K562 (cell line): ENCODE measurements around the gene SYK. TPM values are rescaled to one million over a fixed set of nuclear protein-coding genes. Genes with fewer than 3 reads are reported as not detected.
A peak's percentile ranks its signal among the peaks of the same experiment; 100 is the strongest.

Experiments used
- ATAC-seq: fragments of 200-7000 bp; cut with Tn5 transposase; 3 replicates; pipeline ENCODE4 v1.9.1; 2020; ENCODE audit warnings: moderate library complexity
- BruUV-seq: library from RNA; stranded (reverse); fragments of 400-500 nt; replicated peaks from 2 replicates; lab custom pipeline; 2021; lab: Mats Ljungman, UMichigan
- CTCF ChIA-PET: fragments of 300-600 bp; formaldehyde crosslinking; extraction: SDS; loops from one replicate; lab custom pipeline; 2021; ENCODE audit warnings: low intra/inter-chr PET ratio; lab: Yijun Ruan, JAX
- POLR2A ChIA-PET: fragments of 300-600, 350-650 bp; sonication (Branson Sonifier 250); formaldehyde crosslinking; extraction: SDS; loops from one replicate; lab custom pipeline; 2021; ENCODE audit warnings: antibody characterized with exemption, inconsistent platforms; lab: Yijun Ruan, JAX
- DNase-seq, 4 experiments: peaks; one replicate each; pipeline versions ENCODE4 v3.0.0 to v3.0.0-alpha.2; 2011 to 2018; ENCODE audit warnings: low spot score in 3 of 4, mixed read lengths in 3 of 4; ENCODE audit errors: extremely low read depth in 1 of 4
- FAIRE-seq: peaks from 2 replicates; lab custom pipeline; 2011; peaks lifted over from hg19 to GRCh38; lab: Jason Lieb, UNC
- H2AFZ ChIP-seq: 2 replicates; pipeline ENCODE4 v1.6.0; 2011; ENCODE audit warnings: low read depth, low read length, control low read depth, inconsistent platforms
- H3K27ac ChIP-seq: fragments of 200-600 bp; 3 replicates; pipeline ENCODE4 v1.8.0; 2011; ENCODE audit warnings: low read depth, mild to moderate bottlenecking, control low read depth, inconsistent platforms, low read length, moderate library complexity, mixed read lengths; ENCODE audit errors: extremely low read depth
- H3K27me3 ChIP-seq, 2 experiments: fragments of 300-600 bp in 1 of 2; 2 replicates in 1 of 2; 3 replicates in 1 of 2; pipeline versions ENCODE4 v1.6.0 to v1.8.0; 2011; ENCODE audit warnings: inconsistent platforms in 2 of 2, low read length in 2 of 2, mild to moderate bottlenecking in 1 of 2, mixed read lengths in 1 of 2, moderate library complexity in 1 of 2; ENCODE audit not compliant: control insufficient read depth in 2 of 2, insufficient read depth in 2 of 2
- H3K36me3 ChIP-seq: fragments of 300-600 bp; 3 replicates; pipeline ENCODE4 v1.8.0; 2011; ENCODE audit warnings: mild to moderate bottlenecking, low read length, inconsistent platforms; ENCODE audit not compliant: control insufficient read depth, insufficient read depth
- H3K4me1 ChIP-seq, 2 experiments: fragments of 200-600 bp in 1 of 2; replicated peaks in 1 of 2; 2 replicates in 1 of 2; 3 replicates in 1 of 2; pipeline versions ENCODE4 v1.5.1 to v1.8.0; 2011; ENCODE audit warnings: inconsistent platforms in 2 of 2, low read length in 2 of 2, mild to moderate bottlenecking in 1 of 2, mixed read lengths in 1 of 2, moderate library complexity in 1 of 2; ENCODE audit not compliant: control insufficient read depth in 2 of 2, insufficient read depth in 2 of 2
- H3K4me2 ChIP-seq: 2 replicates; pipeline ENCODE4 v1.6.1; 2011; ENCODE audit warnings: low read length, control low read depth, inconsistent platforms, mixed read lengths; ENCODE audit not compliant: insufficient read depth
- H3K4me3 ChIP-seq: fragments of 200-600 bp; sonication (generic), shearing (Covaris generic); 2 replicates; pipeline ENCODE4 v1.5.1; 2016; ENCODE audit warnings: control low read depth, inconsistent platforms
- H3K79me2 ChIP-seq: fragments of 200-600 bp; 3 replicates; pipeline ENCODE4 v1.8.0; 2011; ENCODE audit warnings: low read length, inconsistent platforms; ENCODE audit not compliant: control insufficient read depth, insufficient read depth
- H3K9ac ChIP-seq, 2 experiments: 2 replicates each; pipeline versions ENCODE4 v1.6.0 to v1.6.1; 2011; ENCODE audit warnings: low read depth in 2 of 2, low read length in 2 of 2, control low read depth in 1 of 2, inconsistent platforms in 1 of 2, mild to moderate bottlenecking in 1 of 2, mixed read lengths in 1 of 2; ENCODE audit not compliant: insufficient read depth in 1 of 2
- H3K9me1 ChIP-seq: one replicate; pipeline ENCODE4 v1.6.0; 2011; ENCODE audit warnings: inconsistent platforms, mild to moderate bottlenecking, low read length, moderate library complexity; ENCODE audit not compliant: control insufficient read depth, insufficient read depth
- H3K9me3 ChIP-seq: replicated peaks from 2 replicates; pipeline ENCODE4 v1.5.1; 2011; ENCODE audit warnings: low read depth, low read length, inconsistent platforms; ENCODE audit not compliant: control insufficient read depth, insufficient read depth
- H4K20me1 ChIP-seq: replicated peaks from 2 replicates; pipeline ENCODE4 v1.6.1; 2011; ENCODE audit warnings: low read length, inconsistent platforms, mixed read lengths; ENCODE audit not compliant: control insufficient read depth, insufficient read depth
- L3MBTL2 ChIP-seq: fragments of 450-650 bp; IDR thresholded peaks from 2 replicates; pipeline ENCODE4 v1.6.1; 2016; ENCODE audit warnings: mild to moderate bottlenecking, moderate library complexity
- MLLT1 ChIP-seq, 2 experiments: fragments of 450-650 bp; IDR thresholded peaks; 2 replicates each; pipeline ENCODE4 v1.6.1; 2016
- MYNN ChIP-seq, 2 experiments: sonication (generic); formaldehyde crosslinking in 1 of 2; IDR thresholded peaks; 2 replicates each; pipeline versions ENCODE4 v1.5.0 to v1.6.1; 2016 to 2020; ENCODE audit warnings: antibody characterized with exemption in 1 of 2, missing genetic modification reagents in 1 of 2
- POLR2H ChIP-seq: IDR thresholded peaks from 2 replicates; pipeline ENCODE4 v1.6.1; 2016; ENCODE audit warnings: missing genetic modification characterization, low read depth, mild to moderate bottlenecking, control low read depth, missing compliant biosample characterization, moderate library complexity
- ZBED1 ChIP-seq: IDR thresholded peaks from 2 replicates; pipeline ENCODE4 v1.6.1; 2014
- ZNF584 ChIP-seq: fragments of 200-800 bp; sonication (Bioruptor generic); IDR thresholded peaks from 2 replicates; pipeline ENCODE4 v1.6.1; 2016; ENCODE audit warnings: low read depth, mild to moderate bottlenecking, missing genetic modification characterization, missing compliant biosample characterization
- WGBS: fragments of 100-300 bp; shearing (Covaris generic); methylation state at CpG from one replicate; pipeline ENCODE4 v1.1.6; 2016; ENCODE audit warnings: low coverage, mixed read lengths; ENCODE audit not compliant: insufficient coverage; ENCODE audit errors: missing lambda C conversion rate; 5-methylcytosine and 5-hydroxymethylcytosine counted together
- in situ Hi-C: fragments of 300-500 bp; cut with MboI; formaldehyde crosslinking; loops from 4 replicates; pipeline ENCODE4 v1.15.0; 2018; ENCODE audit warnings: inconsistent platforms, mixed read lengths
- intact Hi-C: fragments of 100-400 bp; cut with micrococcal nuclease; formaldehyde crosslinking; loops from 2 replicates; pipeline ENCODE4 v1.14.2; 2022
- polyA plus RNA-seq, 8 experiments: library from polyadenylated mRNA; depleted of rRNA in 4 of 8; stranded (reverse) in 5 of 8; unstranded in 3 of 8; fragments of >200 nt; fragmentation: Nextera tagmentation in 2 of 8; fragmentation: Illumina TruSeq in 1 of 8; extraction: Ambion mirVana in 2 of 8; extraction: Trizol in 1 of 8; gene quantifications; 2 replicates each; pipeline versions ENCODE4 v1.2.1 to v1.2.3, GENCODE V29; 2011 to 2014; ENCODE audit warnings: inconsistent platforms in 1 of 8, missing spikeins in 1 of 8
- total RNA-seq, 7 experiments: library from RNA; depleted of rRNA in 6 of 7; stranded (reverse); fragments of >200 nt in 6 of 7; fragmentation: Illumina TruSeq in 2 of 7; extraction: Trizol in 2 of 7; gene quantifications; 2 replicates each; pipeline versions ENCODE4 v1.2.1 to v1.2.3, GENCODE V29; 2011 to 2021; ENCODE audit warnings: low replicate concordance in 1 of 7

The SYK gene
- total and polyA plus RNA-seq, 9 of the 15 experiments (the other 6 are each of a cell fraction or from before 2014, with no cell fraction given), result 3.9 to 32.7 (median 16.7) TPM

DNA sequence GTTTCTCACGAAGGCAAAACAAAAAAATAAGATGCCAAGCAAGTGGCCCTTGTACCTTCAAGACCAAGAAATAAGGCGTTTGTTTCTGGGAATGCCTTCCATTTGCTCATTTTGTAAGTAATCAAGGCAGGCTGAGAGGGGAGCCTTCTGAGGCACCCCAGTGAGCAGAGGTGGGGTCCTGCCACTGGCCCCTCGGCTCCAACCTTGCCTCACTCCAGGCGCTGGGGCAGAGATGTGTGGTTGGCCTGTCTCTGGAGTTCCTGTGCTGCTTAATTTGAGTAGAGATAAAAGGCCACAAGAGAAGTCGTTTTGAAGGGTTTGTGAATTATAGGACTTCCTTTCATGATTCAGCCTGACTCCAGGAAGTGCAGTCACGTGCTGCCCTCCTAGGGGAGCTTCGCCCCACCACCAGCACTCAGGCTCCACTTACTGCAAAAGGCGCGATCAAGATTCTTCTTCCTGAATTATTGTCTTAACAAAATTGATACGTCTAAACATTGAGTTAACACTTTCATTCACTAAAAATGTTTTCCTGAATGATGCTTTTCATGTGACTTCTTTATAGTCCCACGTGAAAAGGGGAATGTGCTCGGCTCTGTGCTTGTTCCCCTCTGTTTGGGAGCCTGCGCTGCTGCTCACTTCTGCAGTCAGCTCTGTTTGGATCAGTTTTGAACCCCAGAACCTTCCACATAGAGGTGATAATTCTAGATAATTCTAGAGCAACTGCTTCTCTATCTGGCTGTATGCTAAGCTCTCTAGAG is 13.7 kb downstream of the SYK start (continued):
- TF ChIP-seq POLR2H (tag) (no peak), MYNN (IDR thresholded peaks at IDR 0.05) (no peak), MYNN (CRISPR knock-in tag; IDR thresholded peaks at IDR 0.05) (no peak), L3MBTL2 (peak; percentile 92)

GRCh38 chr9:90815944-90816357 is 14.3 kb downstream of the SYK start:
- TF ChIP-seq MLLT1 (IDR thresholded peaks at IDR 0.05), result 0 out of 4 replicates have a peak, but pooled peaks of 1 of the 2 experiments have one; percentile 35
- TF ChIP-seq ZBED1, result no peak
- 0 out of 2 replicates have a peak, but pooled peaks have one; percentile 18 for TF ChIP-seq ZNF584 (CRISPR knock-in tag)
- no peaks in the 10 kb centered on the region for H3K9me3 ChIP-seq
- intact Hi-C loops, result no loop called here
- H3K4me3 ChIP-seq, result no peak overlapping the region
- no peaks in the 10 kb centered on the region for H3K9me1 ChIP-seq
- BruUV-seq, result no TSS peak
- CTCF ChIA-PET, result no interaction called here
- H3K9ac ChIP-seq, result peak overlapping the region in 1 of 2 experiments; percentile 30; a peak in 2 of 4 replicates
- peaks cover 24% of the 10 kb centered on the region for H3K79me2 ChIP-seq
- DNase-seq, result no peak
- H4K20me1 ChIP-seq, result no peaks in the 10 kb centered on the region
- no peak for FAIRE-seq
- peaks cover 6 to 22% of the 10 kb centered on the region in 2 experiments; a peak in 4 of 5 replicates for H3K4me1 ChIP-seq
- peak overlapping the region; percentile 82 for H3K27ac ChIP-seq
- H3K4me2 ChIP-seq, result peak overlapping the region; percentile 39
- peaks cover 3% of the 10 kb centered on the region; the same call in 1 of the 3 replicates for H3K36me3 ChIP-seq
- H3K27me3 ChIP-seq, result no peaks in the 10 kb centered on the region
- WGBS, result 63% methylated on average over 2 of the region's 4 CpGs
- POLR2A ChIA-PET, result interaction anchor here (1.0 to 1.8 kb wide), 2 partner anchors 10 to 14 kb away, joined by 4 to 5 read pairs; partner anchors contain the start of gene SYK
- in situ Hi-C loops, result no loop called here
- peak overlapping the region; percentile 77 for H2AFZ ChIP-seq
- ATAC-seq, result peak; percentile 62
